HepG2 (cell line): Measurements from ENCODE around the gene STARD13. TPM values are rescaled to one million over a fixed set of nuclear protein-coding genes. Genes with fewer than 3 reads are reported as not detected.

ENCODE experiments used
- ATAC-seq: fragments of 200-7000 bp; cut with Tn5 transposase; 3 replicates; pipeline ENCODE4 v1.9.1; 2020; ENCODE audit warnings: mild to moderate bottlenecking, moderate library complexity
- BruUV-seq: library from RNA; stranded (reverse); fragments of 400-500 nt; replicated peaks from 2 replicates; lab custom pipeline; 2021; lab: Mats Ljungman, UMichigan
- CTCF ChIA-PET: fragments of 300-600 bp; formaldehyde crosslinking; extraction: SDS; loops from one replicate; lab custom pipeline; 2021; ENCODE audit warnings: low total read pairs, inconsistent platforms, low intra/inter-chr PET ratio; lab: Yijun Ruan, JAX
- POLR2A ChIA-PET: fragments of 350-600 bp; sonication (Branson Sonifier 250); formaldehyde crosslinking; loops from one replicate; lab custom pipeline; 2020; ENCODE audit warnings: antibody characterized with exemption, inconsistent platforms; lab: Yijun Ruan, JAX
- DNase-seq: peaks from one replicate; pipeline ENCODE4 v3.0.0-alpha.2; 2015; ENCODE audit warnings: low spot score
- FAIRE-seq: peaks from 3 replicates; lab custom pipeline; 2011; peaks lifted over from hg19 to GRCh38; lab: Jason Lieb, UNC
- H2AFZ ChIP-seq: one replicate; pipeline ENCODE4 v1.6.1; 2011; ENCODE audit warnings: low read length, inconsistent platforms
- H3K27ac ChIP-seq: fragments of 300-600 bp; 3 replicates; pipeline ENCODE4 v1.8.0; 2011; ENCODE audit warnings: mixed run types, mild to moderate bottlenecking, mixed read lengths, low read length, inconsistent platforms; ENCODE audit not compliant: insufficient read depth; ENCODE audit errors: extremely low read length
- H3K27me3 ChIP-seq, 2 experiments: fragments of 200-600 bp in 1 of 2; 2 replicates in 1 of 2; 3 replicates in 1 of 2; pipeline versions ENCODE4 v1.6.0 to v1.8.0; 2011; ENCODE audit warnings: low read length in 2 of 2, mild to moderate bottlenecking in 2 of 2, moderate library complexity in 2 of 2, inconsistent platforms in 1 of 2; ENCODE audit not compliant: insufficient read depth in 2 of 2, control insufficient read depth in 1 of 2
- H3K36me3 ChIP-seq, 2 experiments: fragments of 200-600 bp in 1 of 2; replicated peaks in 1 of 2; 2 replicates in 1 of 2; 3 replicates in 1 of 2; pipeline versions ENCODE4 v1.5.1 to v1.8.0; 2011; ENCODE audit warnings: low read length in 2 of 2, inconsistent platforms in 1 of 2; ENCODE audit not compliant: insufficient read depth in 2 of 2, control insufficient read depth in 1 of 2
- H3K4me1 ChIP-seq: 2 replicates; pipeline ENCODE4 v1.5.1; 2012; ENCODE audit warnings: low read length, inconsistent platforms; ENCODE audit not compliant: insufficient read depth
- H3K4me2 ChIP-seq: 2 replicates; pipeline ENCODE4 v1.6.0; 2011; ENCODE audit warnings: low read depth, low read length, inconsistent platforms
- H3K4me3 ChIP-seq, 3 experiments: fragments of 200-600 bp in 1 of 3; sonication (generic), shearing (Covaris generic) in 1 of 3; replicated peaks in 1 of 3; 2 replicates each; pipeline ENCODE4 v1.5.1; 2011 to 2016; ENCODE audit warnings: low read length in 3 of 3, inconsistent platforms in 2 of 3, low read depth in 2 of 3, mild to moderate bottlenecking in 2 of 3, control low read depth in 1 of 3, mixed read lengths in 1 of 3; ENCODE audit not compliant: insufficient read depth in 1 of 3
- H3K79me2 ChIP-seq: one replicate; pipeline ENCODE4 v1.6.1; 2011; ENCODE audit warnings: low read length, inconsistent platforms; ENCODE audit not compliant: insufficient read depth
- H3K9ac ChIP-seq: 2 replicates; pipeline ENCODE4 v1.6.0; 2011; ENCODE audit warnings: mild to moderate bottlenecking, low read depth, low read length, inconsistent platforms; ENCODE audit not compliant: insufficient read depth
- H3K9me3 ChIP-seq: 2 replicates; pipeline ENCODE4 v1.5.1; 2012; ENCODE audit warnings: mild to moderate bottlenecking, low read length
- H4K20me1 ChIP-seq: 2 replicates; pipeline ENCODE4 v1.6.0; 2011; ENCODE audit warnings: inconsistent platforms, mild to moderate bottlenecking, low read length, moderate library complexity; ENCODE audit not compliant: insufficient read depth
- BRF2 ChIP-seq: sonication (generic); formaldehyde crosslinking; IDR thresholded peaks from 2 replicates; pipeline ENCODE4 v1.8.1; 2022; ENCODE audit warnings: mild to moderate bottlenecking, missing genetic modification reagents
- CEBPG ChIP-seq: IDR thresholded peaks from 2 replicates; pipeline ENCODE4 v1.6.1; 2016
- CREB3 ChIP-seq: sonication (generic); formaldehyde crosslinking; IDR thresholded peaks from 2 replicates; pipeline ENCODE4 v1.5.0; 2020; ENCODE audit warnings: missing genetic modification reagents
- ELK4 ChIP-seq: sonication (generic); formaldehyde crosslinking; IDR thresholded peaks from 2 replicates; pipeline ENCODE4 v1.9.0; 2021; ENCODE audit warnings: missing genetic modification reagents, borderline replicate concordance
- HCFC1 ChIP-seq: fragments of 150-350 bp; IDR thresholded peaks from 2 replicates; pipeline ENCODE4 v1.6.1; 2014; ENCODE audit warnings: low read depth, low read length
- IRF2 ChIP-seq: IDR thresholded peaks from 2 replicates; pipeline ENCODE4 v1.6.1; 2018; ENCODE audit warnings: missing genetic modification reagents, missing compliant biosample characterization
- MXD4 ChIP-seq: IDR thresholded peaks from 2 replicates; pipeline ENCODE4 v1.6.1; 2016; ENCODE audit warnings: mild to moderate bottlenecking, missing biosample characterization, missing genetic modification reagents
- SRY ChIP-seq: sonication (generic); formaldehyde crosslinking; IDR thresholded peaks from 2 replicates; pipeline ENCODE4 v1.8.0; 2022; ENCODE audit warnings: mild to moderate bottlenecking, missing genetic modification reagents
- STAG1 ChIP-seq: sonication (generic); formaldehyde crosslinking; IDR thresholded peaks from 2 replicates; pipeline ENCODE4 v1.4.0; 2020; ENCODE audit warnings: missing genetic modification reagents
- TMF1 ChIP-seq: sonication (generic); formaldehyde crosslinking; IDR thresholded peaks from 2 replicates; pipeline ENCODE4 v1.8.1; 2022; ENCODE audit warnings: low read depth, missing genetic modification reagents
- ZNF121 ChIP-seq: sonication (generic); formaldehyde crosslinking; IDR thresholded peaks from 2 replicates; pipeline ENCODE4 v1.5.0; 2020; ENCODE audit warnings: mild to moderate bottlenecking, missing genetic modification reagents
- ZNF17 ChIP-seq: sonication (generic); formaldehyde crosslinking; IDR thresholded peaks from 2 replicates; pipeline ENCODE4 v1.5.0; 2020; ENCODE audit warnings: mild to moderate bottlenecking, missing genetic modification reagents
- ZNF333 ChIP-seq: sonication (generic); formaldehyde crosslinking; IDR thresholded peaks from 2 replicates; pipeline ENCODE4 v1.4.0; 2020; ENCODE audit warnings: mild to moderate bottlenecking, missing genetic modification reagents, borderline replicate concordance
- ZNF33B ChIP-seq: sonication (generic); formaldehyde crosslinking; IDR thresholded peaks from 2 replicates; pipeline ENCODE4 v1.5.1; 2020; ENCODE audit warnings: mild to moderate bottlenecking, missing genetic modification reagents
- ZNF720 ChIP-seq: sonication (generic); formaldehyde crosslinking; IDR thresholded peaks from 2 replicates; pipeline ENCODE4 v1.4.0; 2020; ENCODE audit warnings: missing genetic modification reagents
- WGBS: methylation state at CpG from one replicate; pipeline ENCODE4 v1.1.6; 2017; ENCODE audit warnings: low lambda C conversion rate; 5-methylcytosine and 5-hydroxymethylcytosine counted together
- in situ Hi-C: cut with HindIII; loops from 2 replicates; pipeline ENCODE4 v1.10.0; 2017; ENCODE audit warnings: low pct_unique_long_range_greater_than_20kb; ENCODE audit not compliant: extremely low pct_ligation_motif_present
- intact Hi-C: fragments of 100-400 bp; cut with micrococcal nuclease; formaldehyde crosslinking; loops from one replicate; pipeline ENCODE4 v1.10.0; 2022; ENCODE audit not compliant: unreplicated experiment
- polyA plus RNA-seq, 8 experiments: library from polyadenylated mRNA; depleted of rRNA in 3 of 8; stranded (reverse) in 7 of 8; unstranded in 1 of 8; fragments of >200 nt; fragmentation: Illumina TruSeq in 4 of 8; extraction: Trizol in 4 of 8; gene quantifications; 2 replicates each; pipeline versions ENCODE4 v1.2.1 to v1.2.3, GENCODE V29; 2011 to 2016; ENCODE audit warnings: low read depth in 4 of 8, missing spikeins in 1 of 8, mixed read lengths in 1 of 8; ENCODE audit not compliant: insufficient read depth in 1 of 8
- total RNA-seq, 5 experiments: library from RNA; depleted of rRNA; stranded (reverse); fragments of >200 nt; fragmentation: Illumina TruSeq; extraction: Trizol; gene quantifications; 2 replicates each; pipeline ENCODE4 v1.2.3, GENCODE V29; 2016; ENCODE audit warnings: low read depth in 1 of 5

The STARD13 gene
- total and polyA plus RNA-seq, 2 of the 13 experiments (the other 11 are each of a cell fraction or from before 2014, with no cell fraction given): 12.8 to 14.3 TPM

- Histone ChIP-seq H3K4me3 (no peak overlapping the region), H4K20me1 (no peaks in the 10 kb centered on the region), H3K27me3 (no peaks in the 10 kb centered on the region), H3K4me1 (peaks cover 92% of the 10 kb centered on the region), H3K79me2 (peaks cover 65% of the 10 kb centered on the region), H3K4me2 (0 out of 2 replicates have a peak overlapping the region, but pooled peaks have one; percentile 71), H3K9ac (0 out of 2 replicates have a peak overlapping the region, but pooled peaks have one; percentile 10), H2AFZ (no peak overlapping the region), H3K27ac (peak overlapping the region; percentile 94), H3K36me3 (peaks cover 3 to 24% of the 10 kb centered on the region in 2 experiments; a peak in 4 of 5 replicates), H3K9me3 (no peaks in the 10 kb centered on the region)
- TF ChIP-seq CREB3: no peak
- TF ChIP-seq TMF1 (CRISPR knock-in tag): no peak
- TF ChIP-seq ZNF33B (CRISPR knock-in tag): no peak
- no peak for TF ChIP-seq IRF2 (CRISPR knock-in tag)
- no peak for TF ChIP-seq HCFC1
- no peak for TF ChIP-seq CEBPG (CRISPR knock-in tag)
- no peak for TF ChIP-seq SRY (CRISPR knock-in tag)
- no peak for TF ChIP-seq ZNF17 (CRISPR knock-in tag)
- no peak for TF ChIP-seq MXD4 (CRISPR knock-in tag)
- ATAC-seq (no peak), FAIRE-seq (no peak), DNase-seq (no peak)
- POLR2A ChIA-PET: no interaction called here
- CTCF ChIA-PET: no interaction called here
- in situ Hi-C loops: no loop called here
- intact Hi-C loops: loop anchor here (10.0 kb wide), 1 partner anchor 181 kb away; no protein-coding TSS in a partner anchor
- no TSS peak for BruUV-seq
- WGBS: 93% methylated on average over 5 of the region's 5 CpGs
Observed at GRCh38 chr13:33263484-33263883, 22.1 kb downstream of the STARD13 start.

- DNase-seq: no peak
- Histone ChIP-seq H3K36me3 (peaks cover 3 to 20% of the 10 kb centered on the region in 2 experiments), H3K27ac (peak overlapping the region; percentile 94), H3K79me2 (peaks cover 62% of the 10 kb centered on the region), H3K4me1 (peaks cover 92% of the 10 kb centered on the region), H3K9me3 (no peaks in the 10 kb centered on the region), H3K27me3 (no peaks in the 10 kb centered on the region), H2AFZ (no peak overlapping the region), H3K4me2 (peak overlapping the region; percentile 71), H3K9ac (peak overlapping the region; percentile 61), H4K20me1 (no peaks in the 10 kb centered on the region), H3K4me3 (peak overlapping the region in 1 of 3 experiments; percentile 34; a peak in 1 of 6 replicates)
- no TSS peak for BruUV-seq
- intact Hi-C loops: loop anchor here (10.0 kb wide), 1 partner anchor 182 kb away; no protein-coding TSS in a partner anchor
- ChIA-PET POLR2A (interaction anchor here (1.3 kb wide), 1 partner anchor 23 kb away, joined by 12 read pairs; the partner anchor contains the start of gene STARD13), CTCF (no interaction called here)
- ATAC-seq: no peak
- FAIRE-seq: no peak
- 94% methylated on average over 2 of the region's 2 CpGs for WGBS
- in situ Hi-C loops: no loop called here
- no peak for TF ChIP-seq ZNF333
- TF ChIP-seq ZNF720 (CRISPR knock-in tag): no peak
- no peak for TF ChIP-seq ELK4
- TF ChIP-seq STAG1: peak; percentile 22; the same call in 1 of the 2 replicates
- no peak for TF ChIP-seq BRF2 (CRISPR knock-in tag)
- no peak for TF ChIP-seq ZNF121 (CRISPR knock-in tag)
Observed at GRCh38 chr13:33262997-33263396, 22.6 kb downstream of the STARD13 start.
